Activated CD8-positive, alpha-beta T cell treated with anti-CD3 and anti-CD28 coated beads for 36 hours (primary cell): ENCODE data around the gene LIPG. TPM values are rescaled to one million over a fixed set of nuclear protein-coding genes. Genes with fewer than 3 reads are reported as not detected.

Experiments
- ATAC-seq: fragments of 200-7000 bp; cut with Tn5 transposase; one replicate; pipeline ENCODE4 v1.10.0; 2021; ENCODE audit warnings: mild to moderate bottlenecking, moderate library complexity
- CTCF ChIA-PET: fragments of 350-600 bp; sonication (Branson Sonifier 250); formaldehyde crosslinking; loops from one replicate; lab custom pipeline; 2021; ENCODE audit warnings: antibody characterized with exemption; lab: Charles Lee
- POLR2A ChIA-PET: fragments of 350-600 bp; sonication (Branson Sonifier 250); formaldehyde crosslinking; loops from one replicate; lab custom pipeline; 2021; ENCODE audit warnings: antibody characterized with exemption; lab: Charles Lee
- DNase-seq: peaks from one replicate; pipeline ENCODE4 v3.0.0-alpha.2; 2020
- H3K27ac Mint-ChIP-seq: one replicate; pipeline ENCODE4 v1.8.0; 2021; ENCODE audit warnings: mild to moderate bottlenecking, mixed read lengths
- H3K27me3 Mint-ChIP-seq: one replicate; pipeline ENCODE4 v1.8.0; 2021; ENCODE audit warnings: mixed read lengths
- H3K36me3 Mint-ChIP-seq: one replicate; pipeline ENCODE4 v1.8.0; 2021; ENCODE audit warnings: low read depth, mixed read lengths
- H3K4me1 Mint-ChIP-seq: one replicate; pipeline ENCODE4 v1.8.0; 2021; ENCODE audit warnings: low read depth, mixed read lengths
- H3K4me3 Mint-ChIP-seq: one replicate; pipeline ENCODE4 v1.8.0; 2021; ENCODE audit warnings: mild to moderate bottlenecking, moderate library complexity, mixed read lengths
- H3K9me3 Mint-ChIP-seq: one replicate; pipeline ENCODE4 v1.8.0; 2021; ENCODE audit warnings: mixed read lengths
- intact Hi-C: fragments of 100-400 bp; cut with micrococcal nuclease; formaldehyde crosslinking; loops from one replicate; pipeline ENCODE4 v1.10.0; 2022
- total RNA-seq, 2 experiments: library from RNA; stranded (reverse); gene quantifications; one replicate each; pipeline ENCODE4 v1.2.3, GENCODE V29; 2021
- TF ChIP-seq, protein P1 (sequence below): fragments of 200-600 bp; IDR thresholded peaks from one replicate; pipeline ENCODE4 v1.8.0; 2022; ENCODE audit warnings: antibody characterized with exemption, mild to moderate bottlenecking

Gene LIPG
- total RNA-seq, 2 experiments from 2014 or later = 0.18 to 0.27 TPM

DNA sequence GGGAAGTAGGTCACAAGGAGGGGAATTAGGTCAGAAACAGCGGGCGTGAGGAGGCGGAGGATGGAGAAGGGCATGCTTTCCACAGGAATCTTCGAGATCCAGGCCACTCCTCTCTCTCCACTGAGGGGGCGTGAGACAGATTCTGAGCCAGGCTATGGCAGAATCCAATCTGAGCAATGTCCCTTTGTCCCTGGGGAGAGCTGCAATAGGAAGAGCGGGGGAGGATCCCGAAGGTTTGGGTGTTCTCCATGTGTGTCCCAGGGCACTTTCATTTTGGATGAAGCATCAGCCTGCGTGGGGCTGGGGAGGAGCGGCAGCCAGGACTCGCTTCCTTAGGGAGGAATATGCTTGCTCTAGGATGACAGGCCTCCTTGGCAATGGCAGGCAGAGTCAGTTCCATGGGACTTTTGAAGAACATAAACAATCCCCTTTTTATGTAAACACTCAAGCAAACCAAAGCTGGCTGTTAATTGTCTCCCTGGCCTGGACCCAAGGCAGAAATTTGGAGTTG lies 84.0 kb downstream of the LIPG start:
- ATAC-seq (no peak), DNase-seq (no peak)
- Mint-ChIP-seq H3K36me3 (no peaks in the 10 kb centered on the region), H3K27me3 (no peaks in the 10 kb centered on the region), H3K9me3 (no peaks in the 10 kb centered on the region), H3K27ac (no peak overlapping the region), H3K4me3 (no peak overlapping the region), H3K4me1 (no peaks in the 10 kb centered on the region)
- ChIA-PET POLR2A (interaction anchor here (0.6 kb wide), 1 partner anchor 235 kb away, joined by 3 read pairs; no protein-coding TSS in a partner anchor), CTCF (no interaction called here)
- intact Hi-C loops = no loop called here
- TF ChIP-seq, protein P1, sequence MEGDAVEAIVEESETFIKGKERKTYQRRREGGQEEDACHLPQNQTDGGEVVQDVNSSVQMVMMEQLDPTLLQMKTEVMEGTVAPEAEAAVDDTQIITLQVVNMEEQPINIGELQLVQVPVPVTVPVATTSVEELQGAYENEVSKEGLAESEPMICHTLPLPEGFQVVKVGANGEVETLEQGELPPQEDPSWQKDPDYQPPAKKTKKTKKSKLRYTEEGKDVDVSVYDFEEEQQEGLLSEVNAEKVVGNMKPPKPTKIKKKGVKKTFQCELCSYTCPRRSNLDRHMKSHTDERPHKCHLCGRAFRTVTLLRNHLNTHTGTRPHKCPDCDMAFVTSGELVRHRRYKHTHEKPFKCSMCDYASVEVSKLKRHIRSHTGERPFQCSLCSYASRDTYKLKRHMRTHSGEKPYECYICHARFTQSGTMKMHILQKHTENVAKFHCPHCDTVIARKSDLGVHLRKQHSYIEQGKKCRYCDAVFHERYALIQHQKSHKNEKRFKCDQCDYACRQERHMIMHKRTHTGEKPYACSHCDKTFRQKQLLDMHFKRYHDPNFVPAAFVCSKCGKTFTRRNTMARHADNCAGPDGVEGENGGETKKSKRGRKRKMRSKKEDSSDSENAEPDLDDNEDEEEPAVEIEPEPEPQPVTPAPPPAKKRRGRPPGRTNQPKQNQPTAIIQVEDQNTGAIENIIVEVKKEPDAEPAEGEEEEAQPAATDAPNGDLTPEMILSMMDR = no peak

GRCh38 chr18:49646873-49647272 lies 85.0 kb downstream of the LIPG start:
- Mint-ChIP-seq H3K4me3 (no peak overlapping the region), H3K27me3 (no peaks in the 10 kb centered on the region), H3K36me3 (no peaks in the 10 kb centered on the region), H3K4me1 (no peaks in the 10 kb centered on the region), H3K27ac (no peak overlapping the region), H3K9me3 (no peaks in the 10 kb centered on the region)
- ChIA-PET CTCF (interaction anchor here (1.6 kb wide), 1 partner anchor 213 kb away, joined by 5 read pairs; no protein-coding TSS in a partner anchor), POLR2A (no interaction called here)
- intact Hi-C loops = no loop called here
- TF ChIP-seq, protein P1 = no peak
- ATAC-seq (no peak), DNase-seq (no peak)

DNA sequence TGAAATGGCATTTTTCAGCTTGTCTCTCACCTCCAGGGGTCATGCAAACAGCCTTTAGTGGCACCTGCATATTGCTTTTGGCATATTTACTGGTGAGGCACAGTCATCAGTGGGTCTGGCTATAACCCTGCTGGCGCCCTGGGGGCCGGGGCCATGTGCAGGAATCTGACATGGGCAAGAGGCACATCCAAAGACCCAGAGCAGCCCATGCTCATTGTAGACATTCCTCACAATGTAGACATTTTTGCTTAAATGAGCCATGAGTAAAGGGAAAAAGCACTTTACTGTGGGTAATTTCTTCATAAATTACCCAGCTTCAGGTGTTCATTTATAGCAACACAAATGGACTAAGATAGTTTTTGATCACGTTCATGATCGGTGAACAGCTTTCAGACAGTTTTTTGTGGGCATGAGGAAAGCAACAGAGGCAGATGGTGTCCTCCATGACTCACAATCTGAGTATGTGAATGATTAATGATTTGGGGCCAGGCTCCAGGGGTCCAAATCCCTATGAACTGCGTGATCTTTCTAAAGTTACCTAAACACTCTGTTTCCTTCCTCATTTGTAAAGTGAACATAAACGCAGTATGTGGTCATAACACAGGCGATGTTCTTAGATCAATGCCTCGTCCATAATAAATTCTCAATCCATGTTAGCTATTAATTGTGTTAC lies 85.8 kb downstream of the LIPG start:
- Mint-ChIP-seq H3K4me1 (no peaks in the 10 kb centered on the region), H3K27me3 (no peaks in the 10 kb centered on the region), H3K27ac (no peak overlapping the region), H3K4me3 (no peak overlapping the region), H3K9me3 (no peaks in the 10 kb centered on the region), H3K36me3 (no peaks in the 10 kb centered on the region)
- no peak for DNase-seq
- POLR2A ChIA-PET = no interaction called here
- TF ChIP-seq, protein P1 = no peak
- CTCF ChIA-PET = interaction anchor here (1.1 to 1.6 kb wide), 2 partner anchors 212 to 214 kb away, joined by 3 to 5 read pairs; no protein-coding TSS in a partner anchor
- no peak for ATAC-seq
- intact Hi-C loops = no loop called here

- intact Hi-C loops = no loop called here
- CTCF ChIA-PET = interaction anchor here (0.9 to 1.1 kb wide), 2 partner anchors 213 to 214 kb away, joined by 3 read pairs; no protein-coding TSS in a partner anchor
Observed at GRCh38 chr18:49648326-49648725, 86.5 kb downstream of the LIPG start.

More at GRCh38 chr18:49648326-49648725, 86.5 kb downstream of the LIPG start:
- TF ChIP-seq, protein P1 = no peak
- ATAC-seq (no peak), DNase-seq (no peak)
- Mint-ChIP-seq H3K9me3 (no peaks in the 10 kb centered on the region), H3K4me3 (no peak overlapping the region), H3K36me3 (no peaks in the 10 kb centered on the region), H3K4me1 (no peaks in the 10 kb centered on the region), H3K27me3 (no peaks in the 10 kb centered on the region), H3K27ac (no peak overlapping the region)
- POLR2A ChIA-PET = no interaction called here

Other genes with a start within 250 kb of the LIPG start
- 10 to 100 TPM; 63.7 to 69.3 TPM for gene DYM, start 101.4 kb upstream of the LIPG start, total RNA-seq
- gene C18orf32, start 74.8 kb upstream of the LIPG start, total RNA-seq = 10 to 100 TPM; 21.7 to 22.4 TPM
- 1,000 to 10,000 TPM; 2,442 to 2,539 TPM for gene RPL17, start 69.6 kb upstream of the LIPG start, total RNA-seq